Endometrial microvascular endothelial cells (primary cell): Measurements from ENCODE around the gene PPIE. TPM values are rescaled to one million over a fixed set of nuclear protein-coding genes. Genes with fewer than 3 reads are reported as not detected.

Experiments
- in situ Hi-C: cut with HindIII; loops from 2 replicates; pipeline ENCODE4 v1.10.0; 2017; ENCODE audit warnings: low sequenced_read_pairs, low pct_unique_long_range_greater_than_20kb; ENCODE audit errors: inconsistent ontology term
- total RNA-seq: library from RNA; depleted of rRNA; stranded (reverse); fragments of >200 nt; gene quantifications from one replicate; pipeline ENCODE4 v1.2.3, GENCODE V29; 2015; ENCODE audit errors: inconsistent ontology term

The PPIE gene
- 35.0 TPM for total RNA-seq

DNA sequence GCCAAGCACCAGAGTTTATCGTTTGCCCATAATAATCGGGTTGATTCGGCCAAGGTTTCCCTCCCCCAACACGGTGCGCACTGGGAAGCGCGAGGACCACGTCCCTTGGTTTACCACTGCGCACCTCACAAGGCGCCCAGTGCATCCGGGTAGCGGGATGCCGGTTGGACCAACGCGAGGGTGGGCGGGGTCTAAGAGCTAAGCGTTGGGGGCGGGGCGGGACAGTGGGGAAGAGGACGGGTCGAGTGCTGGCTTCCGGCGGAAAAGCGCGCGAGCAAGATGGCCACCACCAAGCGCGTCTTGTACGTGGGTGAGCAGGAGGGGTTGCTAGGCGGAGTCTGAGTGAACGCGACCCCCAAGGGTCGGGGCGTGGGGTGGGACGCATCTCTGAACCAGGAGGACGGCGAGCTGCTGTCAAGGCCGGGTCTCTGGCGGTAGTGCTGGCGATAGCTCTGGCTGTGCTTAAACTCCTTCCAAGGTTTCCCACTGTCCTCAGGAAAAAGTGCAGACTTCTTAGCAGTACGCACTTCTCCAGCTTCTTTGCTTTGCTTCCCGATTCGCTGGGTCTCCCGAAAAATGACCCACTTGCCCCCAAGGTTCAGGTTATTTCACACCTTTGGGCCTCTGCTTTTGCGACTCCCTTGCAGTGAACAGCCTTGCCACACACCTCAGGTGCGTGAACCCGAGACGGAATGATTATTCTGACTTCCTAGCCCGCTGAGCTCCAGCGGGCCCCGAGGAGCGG lies at the start of gene PPIE:
PPIE (plus strand) TSS at position 261 of the 745 bp plus-strand sequence; CDS start at position 280, 19 bp downstream.
- in situ Hi-C loops: loop anchor here (25.0 kb wide), 1 partner anchor 101 kb away; the partner anchor contains the start of gene HEYL

DNA sequence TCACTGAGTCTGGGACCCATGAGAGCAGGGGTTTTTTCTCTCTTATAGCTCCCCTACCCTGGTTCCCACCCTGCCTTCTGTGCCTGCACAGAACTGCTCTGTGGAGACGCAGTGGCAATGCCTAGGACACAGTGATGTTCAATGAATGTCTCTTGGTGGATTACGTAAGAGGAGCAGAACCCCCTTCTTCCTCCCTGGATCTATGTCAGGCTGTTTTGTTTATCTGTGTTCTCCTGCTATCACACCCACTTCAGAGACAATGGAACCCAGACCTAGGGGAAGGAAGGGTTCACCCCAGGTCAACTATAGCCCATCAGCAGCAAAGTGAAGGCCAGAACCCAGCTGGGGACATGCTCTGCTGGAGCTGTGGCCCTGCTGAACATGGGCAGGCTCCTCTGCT lies 49.5 kb upstream of the PPIE start:
- in situ Hi-C loops: no loop called here

DNA sequence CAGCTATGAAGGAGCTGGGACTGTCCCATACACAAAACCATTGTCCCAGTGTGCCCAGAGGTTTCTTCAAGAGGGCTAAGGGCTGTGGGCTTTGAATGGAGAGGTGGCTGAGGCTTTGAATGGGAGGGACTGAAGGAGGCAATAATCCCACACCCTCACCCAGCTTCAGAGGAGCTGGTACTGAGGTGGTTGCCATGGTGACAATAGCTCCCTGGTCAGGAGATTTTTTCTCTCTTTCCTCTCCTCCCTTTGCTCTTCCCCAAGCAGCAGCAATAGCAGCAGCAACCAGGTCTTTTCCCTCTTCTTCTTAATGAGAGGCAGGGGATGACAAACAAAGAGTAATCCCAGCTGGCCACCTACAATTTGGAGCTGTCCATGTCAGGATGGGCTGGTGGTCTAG lies 49.0 kb upstream of the PPIE start:
- in situ Hi-C loops: no loop called here

DNA sequence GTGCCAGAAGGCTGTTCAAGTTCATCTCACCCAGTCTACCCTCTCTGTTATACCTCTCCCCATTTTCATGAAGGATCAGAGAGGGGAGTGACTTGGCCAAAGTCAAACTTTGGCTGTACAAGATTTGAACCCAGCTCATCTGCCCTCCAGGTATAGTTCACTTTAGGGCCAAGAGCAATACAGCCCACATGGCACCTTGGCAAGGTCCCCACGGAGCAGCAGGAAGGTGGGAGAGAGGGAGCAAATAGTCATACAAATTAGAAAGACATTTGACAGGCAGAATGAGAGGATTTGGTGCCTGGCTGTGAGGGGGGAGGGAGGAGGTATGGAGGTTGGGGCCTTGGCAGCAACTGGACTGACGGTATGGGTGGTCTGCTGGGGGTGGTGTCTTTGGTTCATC lies 48.5 kb upstream of the PPIE start:
- in situ Hi-C loops: no loop called here

DNA sequence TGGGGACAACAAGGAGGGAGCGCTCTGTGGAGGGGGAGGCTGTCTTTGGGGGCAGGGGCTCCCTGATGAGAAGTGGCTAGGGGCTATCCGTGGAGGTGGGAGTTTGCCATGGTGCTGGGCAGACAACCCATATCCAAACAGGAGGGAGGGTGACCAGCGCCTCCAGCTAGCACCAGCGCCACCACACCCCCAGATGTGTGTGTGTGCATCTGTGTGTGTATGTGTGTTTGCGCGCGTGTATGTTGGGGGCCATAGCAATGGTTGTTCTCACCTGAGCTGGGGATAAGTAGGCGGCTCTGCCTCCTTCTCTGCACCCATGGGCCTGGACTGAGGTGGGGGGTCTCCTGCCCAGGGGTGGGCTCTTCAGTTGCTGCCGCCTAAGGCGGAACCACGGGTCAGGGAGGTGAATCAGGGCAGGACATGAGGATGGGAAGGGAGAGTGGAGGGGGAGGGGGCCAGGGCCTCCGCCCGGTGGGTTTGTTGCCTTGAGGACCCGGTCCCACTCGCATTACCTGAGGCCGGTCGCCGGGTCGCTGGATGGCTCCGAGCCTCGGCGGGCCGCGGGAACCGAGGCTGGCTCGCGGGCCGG lies 47.8 kb upstream of the PPIE start:
- in situ Hi-C loops: no loop called here

DNA sequence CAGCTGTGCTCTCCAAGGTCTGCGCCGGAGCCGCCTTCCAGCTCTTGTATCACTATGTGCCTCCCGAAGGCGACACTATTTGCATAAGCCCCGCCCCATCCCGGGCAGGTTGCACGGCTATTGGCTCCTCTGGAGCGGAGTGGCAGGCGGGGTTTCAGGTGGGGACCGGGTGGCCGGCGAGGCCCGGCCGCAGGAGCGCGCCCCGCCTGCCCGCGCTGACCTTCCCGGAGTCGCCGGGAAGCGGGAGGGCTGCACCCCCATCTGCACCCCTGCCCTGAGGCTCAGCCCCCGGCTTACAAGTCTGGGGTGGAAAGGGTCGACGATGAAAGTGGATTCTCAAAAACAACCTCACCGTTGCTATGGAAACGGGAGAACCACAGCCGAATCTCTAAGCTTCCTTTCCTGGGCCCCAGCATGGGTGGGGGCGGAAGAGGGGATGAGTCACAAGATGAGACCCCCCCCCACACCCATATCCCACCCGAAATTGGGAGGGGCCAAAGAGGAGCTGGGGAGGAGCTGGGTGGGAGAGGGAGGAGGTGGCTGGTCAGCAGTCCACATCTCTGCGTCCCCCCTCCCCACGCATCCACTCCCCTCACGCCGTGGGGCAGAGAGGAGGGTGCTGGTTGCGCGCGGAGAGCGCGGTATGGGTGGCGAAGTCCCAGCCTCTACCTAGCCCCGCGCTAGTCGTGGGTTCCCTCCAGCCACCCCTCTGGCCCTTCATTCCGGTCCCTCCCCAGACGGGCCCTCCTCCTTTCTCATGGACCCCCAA lies 47.1 kb upstream of the PPIE start, which contains the start of gene HPCAL4:
HPCAL4 (minus strand) TSS at position 51 of the 769 bp plus-strand sequence. CDS start 6,830 bp downstream, outside the sequence.
- in situ Hi-C loops: no loop called here

DNA sequence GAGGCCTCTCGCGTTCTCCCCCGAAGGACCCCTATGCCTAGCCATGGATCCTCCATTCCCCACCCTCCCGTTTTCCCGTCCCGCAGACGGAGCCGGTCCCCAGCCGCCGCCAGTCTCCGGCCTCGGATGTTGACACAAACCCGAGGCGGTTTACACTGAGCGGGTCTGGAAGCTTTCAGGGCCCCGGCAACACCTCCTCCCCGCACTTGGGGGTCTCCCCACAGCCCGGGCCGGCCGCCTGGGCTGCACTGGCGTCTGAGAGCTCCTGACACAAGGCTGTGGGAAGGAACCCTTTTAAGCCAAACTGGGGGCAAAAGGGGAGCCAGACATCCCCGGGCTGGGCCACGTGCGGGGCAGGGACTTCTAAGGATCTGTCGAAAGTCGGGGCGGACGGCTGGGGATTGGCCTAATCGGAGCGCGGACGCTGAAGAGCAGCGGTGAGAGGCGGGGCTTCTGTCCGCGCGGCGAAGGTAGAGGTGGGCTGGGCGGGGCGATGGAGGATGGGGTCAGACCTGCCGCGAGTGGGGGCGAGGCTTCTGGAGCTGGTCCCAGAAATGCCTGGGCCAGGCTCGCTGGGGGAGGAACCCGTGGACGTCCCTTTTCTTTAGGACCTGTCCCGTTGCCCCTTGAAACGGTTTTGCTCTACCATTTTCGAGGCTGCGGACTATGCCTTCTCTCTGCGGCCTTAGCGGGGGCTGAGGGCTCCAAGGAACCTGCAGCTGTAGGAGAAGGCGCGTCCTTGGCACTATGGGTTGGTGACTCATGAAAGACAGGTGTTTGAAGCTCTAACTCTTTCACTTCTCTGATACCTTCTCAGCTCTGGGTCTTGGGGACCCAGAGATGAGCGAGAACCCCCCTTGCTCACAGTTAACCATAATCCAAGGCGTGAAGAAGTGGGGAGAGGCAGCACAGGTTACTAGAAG lies 46.3 kb upstream of the PPIE start:
- in situ Hi-C loops: no loop called here

DNA sequence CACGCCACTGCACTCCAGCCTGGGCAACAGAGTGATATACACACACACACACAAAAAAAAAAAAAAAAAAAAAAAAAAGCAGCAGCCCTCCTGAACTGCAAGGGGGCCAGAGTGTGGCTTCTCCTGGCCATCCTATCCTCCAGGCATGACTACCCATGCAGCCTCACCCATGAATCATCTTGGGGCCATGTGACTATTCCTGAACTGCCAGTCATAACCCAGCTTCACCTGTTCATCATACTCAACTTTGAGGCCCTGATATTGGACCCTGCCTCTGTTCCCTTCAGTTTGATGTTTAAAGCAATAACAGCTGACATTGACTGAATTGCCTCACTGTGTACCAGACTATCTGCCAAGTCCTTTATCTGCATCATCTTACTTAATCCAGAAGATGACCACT lies 44.7 kb upstream of the PPIE start:
- in situ Hi-C loops: no loop called here

DNA sequence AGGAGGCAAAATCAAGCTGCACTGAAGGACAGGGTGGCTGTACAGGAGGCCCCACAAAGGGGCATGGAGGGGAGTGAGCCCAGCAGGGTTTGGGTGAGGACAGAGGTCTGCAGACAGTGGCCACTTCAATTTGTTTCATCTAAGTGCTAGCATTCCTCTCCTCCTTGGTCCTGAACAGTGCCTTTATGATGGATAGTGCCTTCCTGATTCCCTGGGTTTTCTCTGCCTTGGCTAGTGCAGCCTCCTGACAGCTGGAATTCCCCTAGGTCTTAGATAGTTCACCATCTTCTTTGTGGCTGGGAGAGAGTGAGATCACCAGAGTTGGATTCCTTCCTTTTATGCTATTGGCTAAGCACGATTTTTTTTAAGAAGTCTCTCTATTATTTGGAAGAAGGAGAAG lies 43.7 kb upstream of the PPIE start:
- in situ Hi-C loops: no loop called here

DNA sequence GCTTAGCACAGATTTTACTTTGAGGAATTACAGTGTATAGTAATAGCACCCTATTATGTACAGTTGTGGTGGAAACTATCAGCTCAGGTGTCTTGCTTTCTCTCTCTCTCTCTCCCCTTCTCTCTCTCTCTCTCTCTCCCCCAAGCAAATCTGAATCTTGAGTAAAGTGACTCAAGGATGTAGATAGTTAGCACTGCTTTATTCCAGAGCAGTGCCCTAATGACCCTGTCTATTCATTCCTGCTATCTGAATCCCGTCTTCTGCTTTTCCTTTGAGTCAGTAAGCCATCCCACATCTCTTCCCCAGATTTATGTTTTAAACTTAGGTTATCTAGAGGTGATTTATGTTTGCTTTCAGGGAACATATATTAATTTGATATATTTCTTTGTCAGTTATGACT lies 42.2 kb upstream of the PPIE start:
- in situ Hi-C loops: no loop called here

DNA sequence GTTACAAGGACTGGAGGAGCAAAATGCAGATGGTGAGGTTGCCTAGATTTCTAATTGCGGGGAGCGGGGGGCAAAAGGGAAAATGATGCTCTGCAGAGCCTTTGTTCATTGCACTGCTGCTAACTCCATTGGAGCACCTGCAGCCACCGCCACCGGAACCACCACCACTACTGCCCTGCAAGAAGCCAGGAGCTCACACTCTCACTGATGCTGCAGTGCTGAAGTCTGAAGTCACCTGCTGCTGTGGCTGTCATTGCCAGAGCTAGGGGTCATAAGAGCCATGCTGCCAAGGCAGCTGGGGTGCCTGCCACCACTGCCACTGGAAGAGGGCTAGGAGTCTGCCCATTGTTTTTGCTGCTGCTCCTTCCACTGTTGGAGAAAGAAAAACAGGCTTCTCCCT lies 40.1 kb upstream of the PPIE start:
- in situ Hi-C loops: no loop called here

DNA sequence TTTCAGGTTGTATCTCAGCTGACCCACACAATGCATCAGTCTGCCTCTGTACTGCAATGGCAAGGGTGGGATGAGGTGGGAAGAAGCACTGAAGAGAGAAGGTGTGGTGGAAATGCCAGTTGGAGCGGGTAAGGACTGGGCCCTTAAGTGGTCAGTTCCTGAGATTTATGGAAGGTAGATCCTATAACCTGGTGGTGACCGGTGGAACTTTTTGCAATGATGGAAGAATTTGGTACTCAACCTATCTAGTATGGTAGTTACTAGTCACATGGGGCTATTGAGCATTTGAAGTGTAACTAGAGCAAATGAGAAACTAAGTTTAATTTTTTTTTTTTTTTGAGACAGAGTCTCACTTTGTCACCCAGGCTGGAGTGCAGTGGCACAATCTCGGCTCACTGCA lies 39.3 kb upstream of the PPIE start:
- in situ Hi-C loops: no loop called here

DNA sequence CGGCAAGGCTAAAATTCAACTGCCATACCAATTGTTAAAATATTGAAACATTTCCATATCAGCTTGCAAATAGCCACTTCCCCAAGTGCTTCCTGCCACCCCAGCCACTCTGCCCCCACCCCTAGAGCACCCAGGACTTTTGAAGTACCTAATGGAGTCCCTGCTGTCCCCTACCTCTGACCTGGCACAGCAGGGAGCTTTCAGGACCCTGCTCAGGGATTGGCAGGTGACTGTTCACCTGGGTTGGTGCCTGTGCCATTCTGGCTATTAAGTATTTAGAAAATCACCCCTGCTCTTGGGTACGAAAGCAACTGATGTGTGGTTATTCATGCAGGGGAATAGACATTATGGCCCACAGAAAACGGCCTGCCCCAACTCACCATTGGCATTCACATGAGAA lies 38.3 kb upstream of the PPIE start:
- in situ Hi-C loops: no loop called here

DNA sequence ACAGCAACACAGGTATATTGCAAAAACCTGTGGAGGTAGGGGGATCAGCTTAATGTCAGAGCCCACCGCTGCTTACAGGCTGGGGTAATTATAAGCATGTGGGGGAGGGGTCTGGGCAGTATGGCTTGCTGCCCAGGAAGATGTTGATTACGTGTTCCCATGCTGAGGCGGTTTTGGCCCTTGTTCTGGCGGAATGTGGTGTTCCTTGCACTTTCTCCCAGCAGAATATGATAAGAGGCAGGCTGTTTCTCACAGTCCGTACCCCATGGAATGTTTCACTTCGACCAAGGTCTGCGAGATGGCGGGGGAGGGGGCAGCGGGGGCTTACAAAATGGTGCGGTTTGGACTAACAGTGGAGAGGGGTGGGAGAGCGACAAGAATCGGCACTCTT lies 37.6 kb upstream of the PPIE start:
- in situ Hi-C loops: no loop called here

DNA sequence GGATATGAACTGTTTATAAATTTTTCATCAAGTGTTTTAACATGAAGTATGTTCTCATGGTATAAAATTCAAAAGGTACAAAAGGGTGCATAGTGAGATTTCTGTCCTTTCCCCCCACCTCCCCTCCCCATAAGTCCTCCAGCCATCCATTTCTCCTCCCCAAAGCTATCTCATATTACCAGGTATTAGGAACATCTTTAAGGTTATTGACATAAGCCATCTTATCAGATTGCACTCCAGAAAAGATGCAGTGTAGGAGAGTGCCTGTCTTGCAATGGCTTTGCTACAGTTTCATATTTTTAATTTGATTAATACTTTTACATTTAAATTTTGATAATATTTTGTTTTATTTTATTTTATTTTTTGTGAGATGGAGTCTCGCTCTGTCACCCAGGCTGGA lies 33.9 kb upstream of the PPIE start:
- in situ Hi-C loops: no loop called here

DNA sequence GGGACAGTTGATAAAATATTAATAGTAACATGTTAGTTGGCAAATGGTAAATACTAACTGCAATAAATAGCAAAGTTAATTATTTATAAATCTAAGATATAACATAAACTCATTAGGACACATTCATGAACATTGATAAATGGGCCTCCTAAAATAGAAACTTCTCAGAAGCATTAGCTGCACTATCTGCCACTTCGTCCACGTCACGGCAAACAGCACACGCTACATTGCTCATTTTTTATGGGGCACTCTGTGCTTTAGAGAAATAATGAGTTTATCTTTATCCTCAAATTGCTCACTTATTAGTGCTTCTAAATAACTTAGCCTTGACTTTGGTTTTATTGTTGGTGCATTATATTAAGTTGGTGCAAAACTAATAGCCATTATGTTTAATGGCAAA lies 31.2 kb upstream of the PPIE start:
- in situ Hi-C loops: no loop called here

DNA sequence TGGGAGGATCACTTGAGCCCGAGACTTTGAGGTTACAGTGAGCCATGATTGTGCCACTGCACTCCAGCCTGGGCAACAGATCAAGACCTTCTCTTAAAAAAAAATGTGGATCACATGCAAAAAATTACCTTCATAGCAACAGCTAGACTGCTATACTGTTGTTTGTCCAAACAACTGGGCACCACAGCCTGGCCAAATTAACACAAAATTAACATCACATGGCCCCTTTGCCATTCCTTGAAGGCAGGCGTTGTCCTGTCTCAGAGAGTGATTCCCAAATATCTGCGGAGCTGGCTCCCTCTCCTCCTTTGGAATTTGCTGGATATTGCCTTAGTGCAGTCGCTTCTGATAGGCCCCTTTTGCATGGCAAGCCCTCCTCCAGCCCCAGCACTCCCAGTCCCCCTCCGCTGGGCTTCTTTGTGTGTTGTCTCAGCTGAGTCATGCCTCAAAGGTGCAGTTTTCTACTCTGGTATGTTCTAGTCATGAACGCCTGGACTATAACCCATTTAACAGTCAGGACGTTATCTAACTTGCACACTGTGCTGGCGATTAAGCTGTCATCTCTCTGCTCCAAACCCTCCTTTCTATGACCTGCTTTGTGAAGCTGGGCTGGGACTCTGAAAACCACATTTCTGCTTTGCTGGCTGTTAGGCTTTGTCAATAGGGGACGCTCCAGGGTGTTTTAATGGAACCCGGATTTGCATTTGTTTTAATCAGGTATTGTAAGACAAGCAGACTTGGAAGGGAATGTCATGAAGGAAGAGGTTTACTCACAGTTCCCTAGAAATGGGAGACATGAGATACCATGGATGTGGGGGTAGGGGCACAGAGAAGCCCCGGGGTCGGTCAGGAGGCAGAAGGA lies 27.3 kb upstream of the PPIE start:
- in situ Hi-C loops: no loop called here

DNA sequence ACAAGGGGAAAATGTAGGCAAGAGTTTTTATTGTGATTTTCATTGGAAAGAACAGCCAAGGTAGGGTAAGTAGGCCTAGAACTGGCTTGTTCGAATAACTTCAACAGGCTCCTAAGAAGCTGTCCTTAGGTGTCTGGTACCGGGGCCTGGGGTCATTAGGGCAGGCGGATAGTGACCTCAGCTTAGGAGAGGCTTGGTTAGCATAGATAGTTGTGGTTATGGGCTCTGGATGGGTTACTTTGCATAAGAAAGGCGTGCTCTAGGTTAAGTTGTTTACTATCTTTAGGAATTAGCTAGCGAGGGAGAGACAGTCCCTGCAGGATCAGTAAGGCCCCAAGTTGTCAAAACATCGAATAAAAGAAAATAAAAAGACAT lies 26.7 kb upstream of the PPIE start:
- in situ Hi-C loops: no loop called here
